Choroid plexus epithelial cell (primary cell): ENCODE data around the gene EHMT1.

ENCODE experiments used
- DNase-seq: peaks from one replicate; pipeline ENCODE4 v3.0.0-alpha.2; 2010; ENCODE audit warnings: low read depth
- H3K4me3 ChIP-seq: 2 replicates; pipeline ENCODE4 v1.5.1; 2011; ENCODE audit warnings: low read depth, mild to moderate bottlenecking, control low read depth, low read length, moderate library complexity
- TF ChIP-seq, protein P1 (sequence below): conservative IDR thresholded peaks from 2 replicates; pipeline ENCODE4 v1.5.1; 2011; ENCODE audit warnings: low read depth, mild to moderate bottlenecking, control low read depth, inconsistent platforms, low read length, moderate library complexity

EHMT1 gene

DNA sequence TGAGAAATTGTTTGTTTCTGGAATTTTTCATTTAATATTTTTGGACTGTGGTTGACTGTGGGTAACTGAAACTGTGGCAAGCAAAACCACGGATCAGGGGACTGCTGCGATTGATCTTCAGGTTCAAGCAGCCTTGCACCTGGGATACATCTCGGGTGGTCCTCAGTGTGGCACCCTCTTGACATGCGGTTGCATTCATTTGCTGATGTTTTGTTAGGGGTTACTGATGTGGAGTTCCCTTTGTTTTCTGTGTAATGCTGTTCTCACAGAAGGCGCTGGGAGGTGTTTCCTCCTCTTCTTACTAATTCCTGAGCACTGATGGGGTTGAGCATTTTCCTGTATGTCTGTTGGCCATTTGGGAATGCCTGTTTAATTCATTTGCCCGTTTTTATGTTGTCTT, 60.4 kb downstream of the EHMT1 start:
- DNase-seq, result no peak

DNA sequence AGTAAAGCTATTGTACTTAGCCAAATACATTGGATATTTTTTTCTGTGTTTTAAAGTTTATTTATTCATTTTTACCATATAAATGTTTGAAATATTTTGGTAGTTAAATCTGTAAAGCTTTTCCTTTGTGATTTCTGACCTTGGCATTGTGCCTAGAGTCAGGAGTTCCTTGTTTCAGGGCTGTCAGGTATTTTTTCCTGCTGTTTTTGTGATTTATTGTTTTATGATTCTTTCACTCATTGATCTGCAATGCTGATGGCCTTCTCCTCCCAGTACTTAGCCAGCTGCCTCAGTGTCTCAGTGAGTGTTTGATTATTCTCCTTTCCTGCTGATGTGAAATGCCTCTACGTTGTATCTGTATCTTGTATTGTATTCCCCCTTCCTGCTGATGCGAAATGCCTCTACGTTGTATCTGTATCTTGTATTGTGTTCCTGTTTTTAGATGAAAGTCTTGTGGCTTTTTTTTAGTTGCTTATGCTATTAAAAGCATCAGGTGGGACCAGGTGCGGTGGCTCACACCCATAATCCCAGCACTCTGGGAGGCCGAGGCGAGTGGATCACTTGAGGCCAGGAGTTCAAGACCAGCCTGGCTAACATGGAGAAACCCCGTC, 61.0 kb downstream of the EHMT1 start:
- no peak overlapping the region for H3K4me3 ChIP-seq
- TF ChIP-seq, protein P1, sequence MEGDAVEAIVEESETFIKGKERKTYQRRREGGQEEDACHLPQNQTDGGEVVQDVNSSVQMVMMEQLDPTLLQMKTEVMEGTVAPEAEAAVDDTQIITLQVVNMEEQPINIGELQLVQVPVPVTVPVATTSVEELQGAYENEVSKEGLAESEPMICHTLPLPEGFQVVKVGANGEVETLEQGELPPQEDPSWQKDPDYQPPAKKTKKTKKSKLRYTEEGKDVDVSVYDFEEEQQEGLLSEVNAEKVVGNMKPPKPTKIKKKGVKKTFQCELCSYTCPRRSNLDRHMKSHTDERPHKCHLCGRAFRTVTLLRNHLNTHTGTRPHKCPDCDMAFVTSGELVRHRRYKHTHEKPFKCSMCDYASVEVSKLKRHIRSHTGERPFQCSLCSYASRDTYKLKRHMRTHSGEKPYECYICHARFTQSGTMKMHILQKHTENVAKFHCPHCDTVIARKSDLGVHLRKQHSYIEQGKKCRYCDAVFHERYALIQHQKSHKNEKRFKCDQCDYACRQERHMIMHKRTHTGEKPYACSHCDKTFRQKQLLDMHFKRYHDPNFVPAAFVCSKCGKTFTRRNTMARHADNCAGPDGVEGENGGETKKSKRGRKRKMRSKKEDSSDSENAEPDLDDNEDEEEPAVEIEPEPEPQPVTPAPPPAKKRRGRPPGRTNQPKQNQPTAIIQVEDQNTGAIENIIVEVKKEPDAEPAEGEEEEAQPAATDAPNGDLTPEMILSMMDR, result no peak
- no peak for DNase-seq

More for the DNA sequence above, 60.4 kb downstream of the EHMT1 start:
- no peak overlapping the region for H3K4me3 ChIP-seq
- TF ChIP-seq, protein P1, result no peak

DNA sequence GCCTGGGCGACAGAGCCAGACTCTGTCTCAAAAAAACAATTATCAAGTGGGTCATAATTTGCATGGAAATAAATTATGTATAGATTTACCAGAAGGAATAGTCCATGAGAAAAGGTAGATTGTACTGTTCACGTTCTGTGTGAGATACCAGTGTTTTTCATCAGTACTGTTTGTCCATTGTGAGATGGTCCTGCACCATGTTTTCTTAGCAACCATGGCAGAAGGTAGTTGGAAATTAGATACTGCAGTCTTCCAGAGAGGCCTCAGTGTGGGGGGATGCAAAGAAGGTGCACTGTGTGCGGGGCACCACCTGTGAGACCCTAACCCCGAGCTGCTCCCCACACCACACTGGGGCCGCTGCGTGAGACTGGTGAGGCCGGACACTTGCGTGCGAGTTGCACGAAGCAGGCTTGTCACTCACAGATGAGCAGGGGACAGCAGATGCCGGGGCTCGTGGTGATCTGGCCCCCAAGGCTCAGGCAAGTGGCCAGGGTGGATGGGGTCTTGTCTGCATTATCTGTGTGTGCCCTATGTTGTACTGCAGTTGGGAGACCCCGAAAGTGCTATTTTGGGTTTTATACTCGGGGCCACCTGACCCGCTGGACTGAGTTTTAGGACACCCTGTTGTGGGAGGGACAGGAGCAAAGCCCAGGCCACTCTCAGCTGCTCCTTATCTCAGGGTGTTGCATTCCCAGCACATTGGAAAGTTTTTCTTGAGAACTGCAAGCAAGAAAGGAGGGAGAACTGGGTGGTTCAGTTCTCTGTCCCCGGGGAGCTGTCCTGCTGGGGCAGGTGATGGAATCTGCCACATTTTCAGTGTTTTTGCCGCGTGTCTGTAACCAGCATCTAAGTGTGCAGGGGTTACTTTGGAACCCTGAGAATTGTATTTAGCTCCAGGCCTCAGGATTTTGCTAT, 61.9 kb downstream of the EHMT1 start:
- TF ChIP-seq, protein P1, result no peak
- no peak overlapping the region for H3K4me3 ChIP-seq

DNA sequence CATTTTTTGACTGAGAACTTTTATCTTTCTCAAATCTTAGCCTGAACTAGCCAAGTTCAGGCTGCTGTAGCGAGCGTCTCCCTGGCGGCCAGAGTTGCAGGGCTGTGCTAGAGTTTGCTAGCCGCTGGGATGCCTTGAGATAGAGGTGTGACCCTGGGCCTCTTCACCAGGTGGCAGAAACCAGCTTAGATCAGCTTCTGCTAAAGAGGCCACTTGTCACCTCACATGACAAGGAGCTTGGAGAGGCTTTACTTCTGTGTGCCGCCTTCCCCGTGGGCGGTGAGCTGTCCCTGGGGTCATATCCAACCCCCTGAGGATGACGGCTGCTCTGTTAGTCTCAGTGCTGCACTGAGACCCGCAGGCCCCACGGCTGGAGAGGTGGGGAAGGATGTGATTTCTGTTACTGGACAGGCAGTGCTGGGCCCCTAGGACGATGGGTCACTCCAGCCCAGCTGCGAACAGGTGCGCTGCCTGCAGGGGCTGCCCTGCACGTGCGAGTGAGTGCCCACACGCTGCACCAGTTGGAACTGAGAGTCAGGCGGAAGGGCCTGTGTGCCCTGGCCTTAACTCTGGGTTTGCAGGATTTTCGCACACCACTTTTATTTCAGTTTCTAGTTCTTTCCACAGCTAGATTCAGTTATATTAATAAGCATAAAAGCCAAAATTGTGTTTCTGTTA, 63.8 kb downstream of the EHMT1 start:
- H3K4me3 ChIP-seq, result no peak overlapping the region
- DNase-seq, result no peak
- TF ChIP-seq, protein P1, result no peak

More for the DNA sequence above, 61.9 kb downstream of the EHMT1 start:
- DNase-seq, result peak; percentile 43

DNA sequence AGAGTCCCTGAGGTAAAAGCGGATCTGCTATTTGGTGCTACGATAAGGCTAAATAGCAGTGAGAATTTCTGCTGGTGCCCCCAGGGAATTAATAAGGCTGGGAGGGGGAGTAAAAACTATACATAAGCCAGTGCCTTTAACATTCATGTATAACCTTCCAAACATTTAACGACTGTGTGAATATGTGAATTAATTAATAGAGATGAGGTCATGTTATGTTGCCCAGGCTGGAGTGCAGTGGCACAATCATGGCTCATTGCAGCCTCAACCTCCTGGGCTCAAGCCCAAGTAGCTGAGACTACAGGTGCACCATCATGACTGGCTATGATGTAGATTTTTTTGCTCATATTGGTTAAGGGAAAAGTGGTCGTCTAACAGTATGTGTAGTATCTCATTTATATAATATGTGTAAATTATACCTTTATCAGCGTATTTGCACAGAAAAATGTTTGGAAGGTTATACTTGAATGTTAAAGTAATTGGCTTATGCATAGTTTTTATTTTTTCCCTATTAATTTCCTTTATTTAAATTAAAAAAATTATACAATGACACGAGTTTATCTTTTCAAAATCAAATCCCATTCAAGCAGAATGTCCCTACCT, 64.6 kb downstream of the EHMT1 start:
- no peak overlapping the region for H3K4me3 ChIP-seq
- no peak for DNase-seq
- TF ChIP-seq, protein P1, result no peak

DNA sequence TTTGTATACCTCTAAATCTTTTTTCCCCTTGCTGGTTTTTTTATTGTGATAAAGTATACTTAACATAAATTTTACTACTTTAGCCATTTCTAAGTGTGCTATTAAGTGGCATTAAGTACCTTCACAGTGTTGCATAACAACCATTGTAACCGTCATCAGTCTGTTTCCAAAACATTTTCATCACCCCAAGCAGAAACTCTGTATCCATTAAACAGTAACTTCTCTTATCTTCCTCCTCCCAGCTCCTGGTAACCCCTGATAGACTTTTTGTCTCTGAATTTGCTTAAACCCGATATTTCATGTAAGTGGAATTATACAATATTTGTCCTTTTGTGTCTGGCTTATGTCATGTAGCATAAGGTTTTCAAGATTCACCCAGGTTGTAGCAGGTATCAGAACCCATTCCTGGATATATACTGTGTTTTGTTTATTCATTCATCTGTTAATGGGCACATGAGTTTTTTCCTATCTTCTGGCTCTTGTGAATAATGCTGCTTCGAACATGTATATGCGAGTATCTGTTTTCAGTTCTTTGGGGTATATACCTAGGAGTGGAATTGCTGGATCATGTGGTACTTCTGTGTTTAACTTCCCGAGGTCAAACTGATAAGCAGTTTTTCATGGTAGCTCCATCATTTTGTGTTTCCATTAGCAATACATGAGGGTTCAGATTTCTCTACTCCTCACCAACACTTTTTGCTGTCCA, 66.4 kb downstream of the EHMT1 start:
- no peak overlapping the region for H3K4me3 ChIP-seq
- no peak for DNase-seq
- TF ChIP-seq, protein P1, result no peak
